GM12891 (cell line): ENCODE data around the gene MRPL11.

Experiments used
- PAX5 ChIP-seq: IDR thresholded peaks from 2 replicates; pipeline ENCODE4 v1.6.1; 2011; ENCODE audit warnings: low read length, moderate library complexity, mild to moderate bottlenecking; ENCODE audit not compliant: insufficient read depth, severe bottlenecking
- POLR2A ChIP-seq: IDR thresholded peaks from 2 replicates; pipeline ENCODE4 v1.6.1; 2011; ENCODE audit warnings: low read depth, low read length, control low read depth
- POLR2AphosphoS5 ChIP-seq: IDR thresholded peaks from 2 replicates; pipeline ENCODE4 v1.6.1; 2011; ENCODE audit warnings: low read depth, low read length, control low read depth
- POU2F2 ChIP-seq: IDR thresholded peaks from 2 replicates; pipeline ENCODE4 v1.6.1; 2011; ENCODE audit warnings: low read depth, mild to moderate bottlenecking, control low read depth, low read length, moderate library complexity
- SPI1 ChIP-seq: IDR thresholded peaks from 2 replicates; pipeline ENCODE4 v1.6.1; 2011; ENCODE audit warnings: low read depth, low read length, control low read depth
- TAF1 ChIP-seq: IDR thresholded peaks from 2 replicates; pipeline ENCODE4 v1.6.1; 2011; ENCODE audit warnings: low read depth, low read length, control low read depth

DNA sequence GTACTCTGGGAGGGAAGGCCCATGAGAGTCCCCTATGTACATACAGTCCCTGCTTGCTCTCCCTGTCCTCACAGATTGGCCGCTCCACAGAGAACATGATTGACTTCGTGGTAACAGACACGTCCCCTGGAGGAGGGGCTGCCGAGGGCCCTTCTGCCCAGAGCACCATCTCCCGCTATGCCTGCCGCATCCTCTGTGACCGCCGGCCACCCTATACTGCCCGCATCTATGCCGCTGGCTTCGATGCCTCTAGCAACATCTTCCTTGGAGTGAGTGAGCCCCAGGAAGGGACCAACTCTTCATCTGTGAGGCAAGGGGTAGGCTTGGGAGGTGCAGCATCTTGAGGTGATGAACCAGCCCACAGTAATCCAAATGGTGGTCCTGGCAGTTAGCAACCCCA lies 34.5 kb upstream of the MRPL11 start:
- TF ChIP-seq POLR2AphosphoS5, result no peak
- TF ChIP-seq POLR2A, result no peak
- no peak for TF ChIP-seq PAX5
- TF ChIP-seq TAF1, result no peak
- no peak for TF ChIP-seq SPI1
- TF ChIP-seq POU2F2, result no peak
